ENCODE data around the gene MGLL.

DNA sequence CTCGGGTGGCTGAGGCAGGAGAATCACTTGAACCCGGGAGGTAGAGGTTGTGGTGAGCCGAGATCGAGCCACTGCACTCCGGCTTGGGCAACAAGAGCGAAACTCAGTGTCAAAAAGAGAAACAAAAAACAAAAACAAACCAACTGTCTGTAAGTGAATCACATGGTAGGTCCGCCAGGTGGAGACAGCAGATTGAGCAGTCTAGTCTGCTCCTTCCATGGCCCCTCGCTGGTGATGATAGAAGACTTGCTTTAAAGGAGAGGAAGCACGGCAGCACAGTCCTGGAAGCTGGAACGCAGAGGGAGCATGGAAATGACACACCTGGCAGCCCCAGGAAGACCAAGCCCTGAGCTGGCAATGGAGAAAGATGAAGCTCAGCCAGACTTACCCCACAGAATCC is 31.4 kb upstream of the MGLL start:
- TF ChIP-seq GATA2 (IDR thresholded peaks at IDR 0.05; ENCODE audit: low read depth, low read length) (no peak), GATA3 (IDR thresholded peaks at IDR 0.05; ENCODE audit: low read depth, low read length) (no peak)
